HG03135 (cell line): Measurements from ENCODE around the gene RIT1.

Source experiments
- ATAC-seq: cut with Tn5 transposase; IDR thresholded peaks from one replicate; pipeline ENCODE4 v1.9.1; 2021; ENCODE audit warnings: mild to moderate bottlenecking, moderate library complexity; ENCODE audit not compliant: unreplicated experiment

RIT1 gene

GRCh38 chr1:155859234-155859829 is 51.8 kb downstream of the RIT1 start, which contains the start of gene SYT11:
Gene SYT11 (plus strand): TSS chr1:155859567. CDS start chr1:155859762, 195 bp downstream.
- ATAC-seq, result peak; percentile 59

GRCh38 chr1:155858800-155859233 is 52.3 kb downstream of the RIT1 start:
- ATAC-seq, result peak; percentile 10

GRCh38 chr1:155856975-155857930 is 53.9 kb downstream of the RIT1 start, which contains the start of gene GON4L:
Gene GON4L (minus strand): TSS chr1:155857214. CDS start chr1:155853780, 3,434 bp downstream.
- ATAC-seq, result peak; percentile 44

- no peak for ATAC-seq
Observed at GRCh38 chr1:155856257-155856974, 54.7 kb downstream of the RIT1 start.

GRCh38 chr1:155850345-155850744 is 60.8 kb downstream of the RIT1 start:
- ATAC-seq, result no peak

- no peak for ATAC-seq
Observed at GRCh38 chr1:155847823-155848529, 63.2 kb downstream of the RIT1 start.
